Stimulated activated CD8-positive, alpha-beta memory T cell treated with anti-CD3 and anti-CD28 coated beads, Interleukin-2, amount 100 ng/mL, for 1 hour (primary cell): Measurements from ENCODE around the gene DUSP14.

ENCODE experiments used
- DNase-seq, 2 donors: peaks; one replicate each; pipeline ENCODE4 v3.0.0-alpha.2; 2020; ENCODE audit warnings: low read depth in 2 of 2

The DUSP14 gene

DNA sequence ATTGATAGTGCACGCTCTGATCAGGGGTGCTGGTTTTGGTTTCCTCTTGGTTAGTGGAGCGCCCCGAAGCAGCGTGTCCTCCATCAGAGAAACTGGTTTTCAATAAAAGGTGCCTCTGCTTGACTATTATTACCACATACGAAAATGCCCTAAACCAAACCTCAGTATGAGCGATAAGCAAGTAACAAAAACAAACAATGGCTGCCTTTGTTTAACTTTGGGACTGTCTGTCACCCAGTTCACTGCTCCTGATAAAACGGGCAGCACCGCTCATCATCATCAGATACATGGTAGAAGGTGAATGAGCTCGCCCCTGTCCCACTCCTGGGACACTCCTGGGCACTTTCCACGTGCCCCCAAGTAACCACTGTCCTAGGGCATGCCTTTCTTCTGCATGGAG is 24.0 kb downstream of the DUSP14 start:
- DNase-seq = no peak

- DNase-seq = no peak
These were observed 26.5 kb downstream of the DUSP14 start for GRCh38 chr17:37516127-37516571.

GRCh38 chr17:37517881-37518280 is 28.2 kb downstream of the DUSP14 start:
- no peak for DNase-seq

DNA sequence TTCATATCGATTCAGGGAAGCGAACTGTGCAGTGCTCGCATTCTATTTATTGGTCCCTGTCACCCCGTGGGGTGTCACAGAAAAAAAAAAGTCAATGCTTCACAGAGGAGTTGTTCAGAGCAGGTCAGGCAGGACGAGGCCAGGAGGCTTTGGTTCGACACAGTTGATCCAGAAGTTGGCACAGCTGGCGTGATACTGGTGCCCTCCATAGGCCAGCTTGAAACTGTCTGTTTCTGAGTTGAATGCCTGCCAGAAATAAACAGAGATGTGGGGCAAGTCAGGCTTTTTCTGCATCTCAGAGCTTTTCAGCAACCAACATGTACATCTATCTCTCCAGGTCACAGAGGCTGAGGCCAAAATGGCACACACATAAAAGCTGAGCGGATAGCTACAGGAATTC is 29.1 kb downstream of the DUSP14 start:
- DNase-seq = no peak

- DNase-seq = no peak
These were observed 29.7 kb downstream of the DUSP14 start for GRCh38 chr17:37519251-37519985.

DNA sequence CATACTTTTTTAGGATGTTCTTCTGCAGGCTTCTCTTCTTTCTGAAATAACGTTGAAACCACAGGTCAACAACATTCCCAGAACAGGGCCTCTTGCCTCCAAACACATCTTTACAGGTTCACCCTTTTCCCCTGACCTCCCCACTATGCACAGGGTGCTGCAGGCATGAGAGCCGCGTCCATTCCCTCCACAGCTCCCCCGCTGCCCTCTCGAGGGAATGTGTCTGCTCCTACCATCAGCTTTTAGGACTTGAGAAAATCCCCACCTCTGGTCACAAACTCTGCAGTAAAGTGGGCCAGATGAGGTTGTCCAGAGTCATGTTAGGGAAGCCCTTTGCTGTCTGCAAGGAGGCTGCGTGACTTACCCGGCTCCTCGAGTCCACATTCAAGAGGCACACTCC is 30.5 kb downstream of the DUSP14 start:
- DNase-seq = no peak

DNA sequence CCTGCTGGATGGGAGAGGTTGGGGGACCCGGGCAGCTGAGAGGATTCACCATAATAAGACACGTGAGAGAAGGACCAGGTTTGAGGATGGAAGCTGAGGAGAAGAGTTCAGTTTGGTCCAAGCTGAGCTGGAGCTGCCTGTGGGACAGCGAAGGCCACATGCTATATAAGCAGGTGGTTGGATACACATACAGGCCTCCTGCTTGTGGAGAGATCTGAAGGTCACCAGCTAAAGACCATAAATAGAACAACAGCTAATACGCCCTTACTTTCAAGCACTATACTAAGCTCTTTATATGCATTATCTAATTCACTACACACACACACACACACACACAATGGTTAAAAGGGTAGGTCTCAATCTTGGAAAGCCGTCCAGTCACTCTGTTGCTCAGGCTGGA is 32.1 kb downstream of the DUSP14 start:
- no peak for DNase-seq

GRCh38 chr17:37523715-37524219 is 34.1 kb downstream of the DUSP14 start:
- DNase-seq = no peak

DNA sequence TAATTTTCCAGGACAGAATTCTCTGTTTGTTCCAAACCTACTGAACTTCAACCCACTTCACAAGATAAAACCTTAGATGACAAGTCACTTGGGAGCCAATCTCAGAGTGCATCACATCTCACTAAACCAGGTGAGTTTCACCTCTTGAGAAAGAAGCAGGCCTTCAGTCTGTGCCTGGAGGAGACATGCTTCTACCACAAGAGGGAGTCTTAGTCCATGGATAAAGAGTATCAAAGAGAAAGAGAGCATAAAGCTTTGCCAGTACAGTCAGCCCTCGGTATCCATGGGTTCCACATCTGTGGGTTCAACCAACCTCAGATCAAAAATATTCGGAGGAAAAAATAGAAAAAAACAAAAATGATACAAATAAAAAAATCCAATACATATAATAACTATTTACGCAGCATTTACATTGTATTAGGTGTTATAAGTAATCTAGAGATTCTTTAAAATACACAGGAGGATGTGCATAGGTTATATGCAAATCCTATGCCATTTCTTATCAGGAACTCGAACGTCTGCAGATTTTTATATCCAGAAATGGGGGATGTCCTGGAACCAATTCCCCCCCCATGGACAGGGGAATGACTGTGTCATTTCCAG is 37.7 kb downstream of the DUSP14 start:
- no peak for DNase-seq

GRCh38 chr17:37530420-37530819 is 40.7 kb downstream of the DUSP14 start:
- DNase-seq = no peak

DNA sequence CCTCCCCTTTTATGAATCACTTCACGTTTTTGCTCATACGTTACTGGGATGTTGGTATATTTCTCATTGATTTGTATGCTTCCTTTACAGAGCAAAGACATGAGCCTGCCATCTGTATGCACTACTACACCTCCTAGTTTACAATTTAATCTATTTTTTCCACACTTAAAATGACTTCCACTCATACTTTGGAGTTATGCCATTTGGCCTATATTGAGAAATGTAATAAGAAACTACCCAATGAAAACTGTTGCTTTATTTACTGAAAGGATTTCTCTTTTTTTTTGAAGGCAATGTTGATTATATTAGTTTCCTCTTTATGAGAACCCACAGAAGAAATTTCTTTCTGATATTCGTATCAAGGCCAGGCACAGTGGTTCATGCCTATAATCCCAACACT is 43.1 kb downstream of the DUSP14 start:
- DNase-seq = no peak

GRCh38 chr17:37535906-37536305 is 46.2 kb downstream of the DUSP14 start:
- DNase-seq = no peak

GRCh38 chr17:37538981-37539659 is 49.4 kb downstream of the DUSP14 start:
- no peak for DNase-seq

GRCh38 chr17:37541880-37542660 is 52.4 kb downstream of the DUSP14 start:
- no peak for DNase-seq

- DNase-seq = no peak
These were observed 54.0 kb downstream of the DUSP14 start for GRCh38 chr17:37543637-37544052.

- DNase-seq = no peak
These were observed 55.8 kb downstream of the DUSP14 start for GRCh38 chr17:37545486-37545885.

GRCh38 chr17:37546302-37546701 is 56.6 kb downstream of the DUSP14 start:
- no peak for DNase-seq

- DNase-seq = no peak
These were observed 58.3 kb downstream of the DUSP14 start for GRCh38 chr17:37547986-37548385.

- DNase-seq = no peak
These were observed 62.1 kb downstream of the DUSP14 start for GRCh38 chr17:37551788-37552187.

DNA sequence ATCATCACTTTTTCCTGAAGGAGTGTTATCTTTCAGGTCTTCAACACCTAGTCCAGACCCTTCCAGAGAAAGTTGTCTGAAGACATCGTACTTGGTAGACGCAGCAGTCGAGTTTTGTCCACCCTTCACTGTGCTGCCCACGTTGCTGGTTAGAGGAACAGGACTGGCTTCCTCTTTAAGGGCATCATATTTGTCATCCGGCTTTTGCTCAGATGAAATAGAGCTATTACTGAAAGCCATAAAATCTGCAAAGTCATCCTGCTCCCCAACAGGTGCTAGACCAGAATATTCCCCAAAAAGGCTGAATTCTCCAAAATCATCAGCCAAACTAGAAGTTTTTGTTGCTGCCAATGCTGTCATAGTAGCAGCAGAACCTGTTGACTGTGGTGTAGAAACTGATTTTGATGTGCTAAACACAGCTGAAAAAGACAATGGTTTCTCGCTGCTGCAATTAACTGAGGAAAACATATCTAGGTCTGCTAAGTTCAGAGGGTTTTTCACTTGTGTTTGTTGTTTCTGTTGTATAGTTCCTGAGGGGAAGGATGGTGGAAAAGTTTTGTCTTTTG is 63.8 kb downstream of the DUSP14 start:
- no peak for DNase-seq

DNA sequence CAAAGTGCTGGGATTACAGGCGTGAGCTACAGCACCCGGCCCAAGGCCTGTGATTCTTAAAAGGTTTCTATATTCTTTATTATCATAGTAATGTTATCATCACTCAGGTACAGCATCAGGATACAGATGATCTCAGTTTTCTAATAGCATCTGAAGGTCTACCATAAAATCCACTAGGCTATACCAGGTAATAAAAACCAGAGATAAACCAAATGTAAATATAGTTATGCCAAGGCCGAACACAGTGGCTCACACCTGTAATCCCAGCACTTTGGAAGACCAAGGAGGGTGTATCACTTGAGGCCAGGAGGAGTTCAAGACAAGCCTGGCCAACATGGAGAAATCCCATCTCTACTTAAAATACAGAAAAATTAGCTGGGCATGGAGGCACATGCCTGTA is 65.7 kb downstream of the DUSP14 start:
- no peak for DNase-seq

GRCh38 chr17:37557482-37557881 is 67.8 kb downstream of the DUSP14 start:
- DNase-seq = no peak
